ENCODE measurements around the gene KRT3.

GRCh38 chr12:52760623-52761022 lies 35.3 kb downstream of the KRT3 start:
- TF ChIP-seq CTCF (IDR thresholded peaks at IDR 0.05) (no peak), POLR2A (IDR thresholded peaks at IDR 0.05) (no peak)
